Renal pelvis (tissue), 4 donors: ENCODE measurements around the gene KCNIP4. TPM values are rescaled to one million over a fixed set of nuclear protein-coding genes. Genes with fewer than 3 reads are reported as not detected.

Experiments
- DNase-seq: peaks from one replicate; pipeline ENCODE4 v3.0.0-alpha.2; 2013
- polyA plus RNA-seq, 3 donors: library from polyadenylated mRNA; unstranded; fragments of 120-200 nt; gene quantifications; one replicate each; pipeline ENCODE4 v1.2.1, GENCODE V29; 2013; ENCODE audit not compliant: insufficient read length in 3 of 3

KCNIP4 gene
- polyA plus RNA-seq, 3 donors: 9.3 to 12.2 (median 11.4) TPM

GRCh38 chr4:21202959-21203358, 745.6 kb downstream of the KCNIP4 start:
- no peak for DNase-seq

- DNase-seq: no peak
Measured at GRCh38 chr4:21198683-21199082, 749.9 kb downstream of the KCNIP4 start.

GRCh38 chr4:21195682-21196081, 752.9 kb downstream of the KCNIP4 start:
- no peak for DNase-seq

GRCh38 chr4:21192367-21192766, 756.2 kb downstream of the KCNIP4 start:
- no peak for DNase-seq

GRCh38 chr4:21191317-21191716, 757.3 kb downstream of the KCNIP4 start:
- DNase-seq: no peak

- DNase-seq: no peak
Measured at GRCh38 chr4:21184788-21185187, 763.8 kb downstream of the KCNIP4 start.

- no peak for DNase-seq
Measured at GRCh38 chr4:21181716-21182115, 766.9 kb downstream of the KCNIP4 start.

GRCh38 chr4:21177871-21178270, 770.7 kb downstream of the KCNIP4 start:
- no peak for DNase-seq

GRCh38 chr4:21177092-21177491, 771.5 kb downstream of the KCNIP4 start:
- no peak for DNase-seq

- no peak for DNase-seq
Measured at GRCh38 chr4:21167711-21168110, 780.9 kb downstream of the KCNIP4 start.

- no peak for DNase-seq
Measured at GRCh38 chr4:21155367-21155766, 793.2 kb downstream of the KCNIP4 start.

- no peak for DNase-seq
Measured at GRCh38 chr4:21139327-21139726, 809.2 kb downstream of the KCNIP4 start.

GRCh38 chr4:21136051-21136630, 812.4 kb downstream of the KCNIP4 start:
- no peak for DNase-seq

GRCh38 chr4:21134994-21135393, 813.6 kb downstream of the KCNIP4 start:
- DNase-seq: no peak

- no peak for DNase-seq
Measured at GRCh38 chr4:21130606-21131005, 818.0 kb downstream of the KCNIP4 start.

- no peak for DNase-seq
Measured at GRCh38 chr4:21126014-21126512, 822.5 kb downstream of the KCNIP4 start.

- DNase-seq: no peak
Measured at GRCh38 chr4:21118301-21118700, 830.3 kb downstream of the KCNIP4 start.

GRCh38 chr4:21117541-21118180, 830.9 kb downstream of the KCNIP4 start:
- DNase-seq: no peak

GRCh38 chr4:21113496-21114223, 834.9 kb downstream of the KCNIP4 start:
- DNase-seq: no peak

- no peak for DNase-seq
Measured at GRCh38 chr4:21102667-21103066, 845.9 kb downstream of the KCNIP4 start.

GRCh38 chr4:21097865-21098264, 850.7 kb downstream of the KCNIP4 start:
- no peak for DNase-seq

GRCh38 chr4:21097026-21097425, 851.5 kb downstream of the KCNIP4 start:
- DNase-seq: no peak

- DNase-seq: no peak
Measured at GRCh38 chr4:21092531-21092930, 856.0 kb downstream of the KCNIP4 start.
